HUES6 (cell line): ENCODE data around the gene RBPJ.

Experiments used
- H3K27ac ChIP-seq: 2 replicates; pipeline ENCODE4 v1.7.0; 2013; ENCODE audit warnings: low read depth, mild to moderate bottlenecking, low read length, inconsistent platforms
- H3K27me3 ChIP-seq: 2 replicates; pipeline ENCODE4 v1.6.1; 2013; ENCODE audit warnings: low read length; ENCODE audit not compliant: control insufficient read depth, insufficient read depth
- H3K36me3 ChIP-seq: 2 replicates; pipeline ENCODE4 v1.6.1; 2013; ENCODE audit warnings: low read length; ENCODE audit not compliant: control insufficient read depth, insufficient read depth
- H3K4me1 ChIP-seq: 2 replicates; pipeline ENCODE4 v1.6.1; 2013; ENCODE audit warnings: low read length; ENCODE audit not compliant: control insufficient read depth, insufficient read depth
- H3K4me3 ChIP-seq: 2 replicates; pipeline ENCODE4 v1.5.1; 2013; ENCODE audit warnings: low read depth, low read length
- H3K9ac ChIP-seq: one replicate; pipeline ENCODE4 v1.6.1; 2013; ENCODE audit warnings: mild to moderate bottlenecking, low read length
- H3K9me3 ChIP-seq: 2 replicates; pipeline ENCODE4 v1.6.1; 2013; ENCODE audit warnings: low read depth, low read length; ENCODE audit not compliant: control insufficient read depth, insufficient read depth

Gene RBPJ

DNA sequence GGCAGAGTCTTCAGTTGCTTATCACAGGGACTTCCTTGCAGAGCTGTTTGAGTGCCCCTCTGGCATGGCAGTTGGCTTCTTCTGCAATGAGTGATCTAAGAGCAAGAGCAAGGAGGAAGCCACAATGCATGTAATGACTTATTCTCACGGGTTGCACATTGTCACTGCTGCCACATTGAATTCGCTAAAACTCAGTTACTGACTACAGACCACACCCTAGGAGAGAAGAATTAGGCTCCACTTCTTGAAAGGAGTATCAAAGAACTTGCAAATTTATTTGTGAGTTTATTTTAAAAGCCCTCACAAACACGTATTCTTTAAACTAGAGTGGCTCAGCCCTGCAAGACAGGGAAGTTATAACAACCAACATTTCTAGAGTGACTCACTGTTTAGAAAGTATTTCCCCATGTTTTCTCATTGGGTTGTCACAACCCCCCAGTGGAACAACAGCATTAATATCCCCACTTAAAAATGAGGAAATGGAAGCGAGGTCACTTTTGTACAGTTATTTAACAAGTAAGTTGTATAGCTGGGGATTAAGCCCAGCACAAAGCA lies 32.4 kb upstream of the RBPJ start:
- Histone ChIP-seq H3K9me3 (no peaks in the 10 kb centered on the region), H3K27ac (no peak overlapping the region), H3K36me3 (no peaks in the 10 kb centered on the region), H3K4me1 (peaks cover 6% of the 10 kb centered on the region), H3K9ac (no peak overlapping the region), H3K27me3 (no peaks in the 10 kb centered on the region), H3K4me3 (no peak overlapping the region)

DNA sequence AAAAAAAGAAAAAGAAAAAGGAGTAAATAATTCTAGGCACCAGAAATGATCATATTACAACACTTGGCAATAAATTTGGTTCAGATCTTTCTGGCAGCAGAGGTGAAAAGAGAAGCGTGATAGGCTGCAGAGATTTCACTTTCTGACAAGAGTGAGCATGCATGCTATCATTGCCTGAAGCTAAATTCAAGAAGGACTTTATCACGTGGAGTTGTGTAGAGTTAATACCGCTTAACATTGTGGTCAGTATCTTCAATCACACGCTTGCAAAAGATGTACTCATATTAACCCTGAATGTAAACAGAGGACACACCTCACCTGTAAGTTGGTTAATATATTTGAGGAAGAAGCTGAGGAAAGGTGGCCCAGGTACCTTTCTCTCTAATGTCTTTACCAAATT lies 31.4 kb upstream of the RBPJ start:
- H3K4me1 ChIP-seq: peaks cover 6% of the 10 kb centered on the region
- no peak overlapping the region for H3K4me3 ChIP-seq
- no peak overlapping the region for H3K9ac ChIP-seq

DNA sequence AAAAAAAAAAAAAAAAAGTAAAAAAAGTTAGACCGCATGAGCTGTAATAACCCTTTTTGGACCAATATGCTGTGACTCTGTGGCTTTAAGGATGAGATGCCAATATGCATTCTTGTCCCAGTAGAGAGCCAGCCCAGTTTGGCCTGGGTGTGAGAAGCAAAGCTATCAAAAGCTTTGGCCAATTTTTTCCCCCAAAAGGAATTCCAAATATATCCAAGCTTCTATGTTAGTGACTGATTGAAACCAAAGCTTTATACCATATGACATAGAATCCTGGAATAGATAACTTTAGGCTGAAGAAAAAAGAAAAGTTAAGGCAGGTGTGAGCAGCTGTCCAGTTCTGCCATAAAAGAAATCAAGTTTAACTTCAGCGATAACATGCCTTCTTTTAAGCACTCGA lies 30.5 kb upstream of the RBPJ start:
- Histone ChIP-seq H3K4me3 (no peak overlapping the region), H3K36me3 (no peaks in the 10 kb centered on the region), H3K9me3 (no peaks in the 10 kb centered on the region), H3K27ac (no peak overlapping the region), H3K4me1 (peaks cover 6% of the 10 kb centered on the region), H3K9ac (no peak overlapping the region), H3K27me3 (no peaks in the 10 kb centered on the region)

More for the DNA sequence above, 31.4 kb upstream of the RBPJ start:
- Histone ChIP-seq H3K27me3 (no peaks in the 10 kb centered on the region), H3K36me3 (no peaks in the 10 kb centered on the region), H3K27ac (no peak overlapping the region), H3K9me3 (no peaks in the 10 kb centered on the region)

DNA sequence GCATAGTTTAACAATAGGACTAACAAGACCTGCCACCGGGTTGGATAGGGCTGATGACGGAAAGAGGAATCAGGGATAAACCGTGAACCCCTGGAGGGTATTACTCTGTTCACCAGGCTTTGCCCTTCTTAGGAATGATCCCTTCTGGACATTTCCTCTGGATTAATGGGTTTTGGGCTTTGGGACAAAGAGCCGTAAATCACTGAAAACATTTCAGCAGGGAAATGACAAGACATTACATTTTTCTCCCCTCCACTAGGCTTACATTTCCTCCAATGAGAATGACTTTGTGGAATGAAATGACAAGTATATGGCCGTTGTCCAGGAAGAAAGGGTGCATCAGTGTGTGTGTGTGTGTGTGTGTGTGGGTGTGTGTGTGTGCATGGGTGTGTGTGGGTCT lies 25.9 kb upstream of the RBPJ start:
- H3K9ac ChIP-seq: no peak overlapping the region
- no peak overlapping the region for H3K27ac ChIP-seq
- no peak overlapping the region for H3K4me3 ChIP-seq
- H3K9me3 ChIP-seq: no peaks in the 10 kb centered on the region
- H3K36me3 ChIP-seq: no peaks in the 10 kb centered on the region
- H3K4me1 ChIP-seq: peaks cover 31% of the 10 kb centered on the region
- no peaks in the 10 kb centered on the region for H3K27me3 ChIP-seq

DNA sequence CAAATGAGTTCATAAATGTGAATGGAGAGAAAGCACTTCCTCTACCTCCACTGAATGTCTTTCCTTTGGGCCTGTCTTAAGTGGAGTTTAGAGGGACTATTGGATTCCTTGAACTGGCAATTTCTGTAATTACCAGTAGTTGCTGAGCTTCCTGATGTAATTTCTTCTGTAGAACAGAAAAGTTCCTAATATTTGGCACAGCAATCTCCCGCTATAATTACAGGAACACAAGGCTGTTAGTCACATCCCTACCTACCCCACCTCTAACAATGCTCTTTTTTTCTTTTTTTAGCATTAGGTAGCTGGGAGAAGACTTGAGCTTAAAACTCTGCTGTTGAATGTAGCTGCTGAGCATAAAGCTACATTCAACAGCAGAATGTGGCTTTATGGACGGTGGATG lies 24.8 kb upstream of the RBPJ start:
- Histone ChIP-seq H3K36me3 (no peaks in the 10 kb centered on the region), H3K9ac (no peak overlapping the region), H3K4me3 (no peak overlapping the region), H3K27me3 (no peaks in the 10 kb centered on the region), H3K4me1 (peaks cover 43% of the 10 kb centered on the region), H3K9me3 (no peaks in the 10 kb centered on the region), H3K27ac (no peak overlapping the region)

DNA sequence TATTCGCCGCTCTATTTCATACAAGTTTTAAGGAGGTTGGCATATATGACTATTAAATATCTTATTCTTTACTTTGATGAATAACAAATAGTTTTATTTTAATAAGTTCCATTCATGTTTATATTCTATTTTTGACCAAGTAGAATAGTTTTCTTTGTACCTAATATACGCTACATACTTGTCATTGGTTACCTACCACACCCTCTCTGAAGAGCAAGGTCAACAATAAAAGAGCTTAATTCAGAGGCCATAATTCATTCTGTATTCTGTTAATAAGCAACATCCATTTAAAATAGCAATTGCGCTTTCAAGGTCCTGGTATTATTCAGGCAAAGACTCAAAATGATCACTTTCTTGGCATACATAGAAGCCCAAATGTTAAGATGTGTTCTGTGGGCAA lies 24.3 kb upstream of the RBPJ start:
- Histone ChIP-seq H3K27ac (0 out of 2 replicates have a peak overlapping the region, but pooled peaks have one; percentile 39), H3K4me3 (no peak overlapping the region), H3K36me3 (no peaks in the 10 kb centered on the region), H3K9me3 (no peaks in the 10 kb centered on the region), H3K4me1 (peaks cover 44% of the 10 kb centered on the region), H3K9ac (no peak overlapping the region), H3K27me3 (no peaks in the 10 kb centered on the region)

DNA sequence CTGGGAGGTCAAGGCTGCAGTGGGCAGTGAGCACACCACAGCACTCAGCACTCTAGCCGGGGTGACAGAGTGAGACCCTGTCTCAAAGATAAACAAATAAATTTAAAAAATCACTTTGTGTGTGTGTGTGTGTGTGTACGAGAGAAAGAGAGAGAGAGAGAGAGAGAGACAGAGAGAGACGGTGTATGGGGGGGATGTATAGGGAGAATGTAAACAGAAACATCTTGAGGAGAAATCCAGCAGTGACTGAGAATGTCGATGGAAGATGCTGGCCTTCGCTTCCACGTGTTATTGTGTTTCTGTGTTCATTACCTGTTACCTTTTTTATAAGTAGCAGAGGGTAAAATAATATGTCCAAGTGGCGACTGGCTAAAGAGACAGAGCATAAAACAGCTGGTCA lies 23.6 kb upstream of the RBPJ start:
- Histone ChIP-seq H3K4me1 (peaks cover 44% of the 10 kb centered on the region), H3K27me3 (no peaks in the 10 kb centered on the region), H3K9ac (no peak overlapping the region), H3K4me3 (no peak overlapping the region), H3K9me3 (no peaks in the 10 kb centered on the region), H3K36me3 (no peaks in the 10 kb centered on the region), H3K27ac (peak overlapping the region; percentile 39)

DNA sequence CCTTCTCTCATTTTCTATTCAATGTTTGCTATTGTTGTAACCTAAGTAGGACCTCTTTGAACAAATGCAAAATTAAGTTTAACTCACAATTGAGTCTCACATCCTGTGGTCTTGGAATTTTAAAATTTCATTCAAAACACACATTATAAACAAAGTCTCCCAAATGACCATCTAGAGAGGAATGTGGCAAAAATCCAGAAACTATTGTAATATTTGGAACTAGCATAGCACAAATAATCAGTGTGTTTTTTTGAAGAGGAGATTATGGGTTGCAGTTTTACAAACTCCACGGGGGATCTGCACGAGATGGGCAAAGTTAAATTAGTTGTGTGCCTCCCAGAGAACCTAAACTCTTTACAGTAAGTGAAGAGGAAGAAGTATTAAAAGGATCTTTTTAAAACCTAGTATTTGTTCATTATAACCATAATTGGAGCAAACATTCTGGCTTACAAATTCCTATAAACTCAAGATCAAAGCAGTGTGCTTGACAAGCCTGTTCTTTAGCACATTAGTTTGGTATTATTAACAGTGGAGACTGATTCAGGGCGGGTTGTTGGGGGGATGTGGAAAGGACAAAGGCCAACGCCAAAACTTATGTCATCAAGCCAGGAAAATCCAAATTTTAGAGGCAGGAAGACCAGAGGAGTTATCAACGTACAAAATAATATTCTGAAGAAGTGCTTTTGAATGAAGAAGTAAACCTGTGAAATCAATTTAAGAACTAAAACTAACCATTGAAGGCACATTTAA lies 22.4 kb upstream of the RBPJ start:
- no peaks in the 10 kb centered on the region for H3K36me3 ChIP-seq
- H3K27me3 ChIP-seq: no peaks in the 10 kb centered on the region
- H3K4me3 ChIP-seq: peak overlapping the region; percentile 5; the same call in 1 of the 2 replicates
- H3K27ac ChIP-seq: peak overlapping the region; percentile 95
- peaks cover 44% of the 10 kb centered on the region for H3K4me1 ChIP-seq
- peak overlapping the region; percentile 3 for H3K9ac ChIP-seq
- H3K9me3 ChIP-seq: no peaks in the 10 kb centered on the region

DNA sequence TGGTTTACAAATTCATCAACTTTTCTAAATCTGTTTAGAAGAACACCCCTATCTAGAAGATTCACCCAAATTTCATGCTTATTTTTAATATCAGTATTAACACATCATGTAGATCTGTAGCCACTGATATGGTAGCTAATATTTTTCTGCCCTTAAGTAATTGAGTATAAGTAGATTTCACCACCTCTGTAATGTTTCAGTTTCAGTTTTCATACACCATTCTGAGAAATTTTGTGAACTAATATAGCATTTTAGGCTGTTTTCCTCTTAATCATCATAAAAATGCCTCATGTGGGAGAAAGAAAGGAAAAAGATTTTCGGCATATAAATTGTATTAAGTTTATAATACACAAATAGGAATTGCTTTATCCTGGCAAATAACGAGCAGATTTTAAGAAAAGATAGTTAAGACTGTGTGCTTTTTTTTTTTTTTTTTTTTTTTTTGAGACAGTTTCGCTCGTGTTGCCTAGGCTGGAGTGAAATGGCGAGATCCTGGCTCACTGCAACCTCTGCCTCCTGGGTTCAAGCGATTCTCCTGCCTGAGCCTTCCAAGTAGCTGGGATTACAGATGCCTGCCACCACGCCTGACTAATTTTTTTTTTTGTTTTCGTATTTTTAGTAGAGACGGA lies 21.4 kb upstream of the RBPJ start:
- Histone ChIP-seq H3K9ac (peak overlapping the region; percentile 61), H3K27ac (peak overlapping the region; percentile 95), H3K9me3 (no peaks in the 10 kb centered on the region), H3K27me3 (no peaks in the 10 kb centered on the region), H3K4me1 (peaks cover 44% of the 10 kb centered on the region), H3K4me3 (no peak overlapping the region), H3K36me3 (no peaks in the 10 kb centered on the region)

DNA sequence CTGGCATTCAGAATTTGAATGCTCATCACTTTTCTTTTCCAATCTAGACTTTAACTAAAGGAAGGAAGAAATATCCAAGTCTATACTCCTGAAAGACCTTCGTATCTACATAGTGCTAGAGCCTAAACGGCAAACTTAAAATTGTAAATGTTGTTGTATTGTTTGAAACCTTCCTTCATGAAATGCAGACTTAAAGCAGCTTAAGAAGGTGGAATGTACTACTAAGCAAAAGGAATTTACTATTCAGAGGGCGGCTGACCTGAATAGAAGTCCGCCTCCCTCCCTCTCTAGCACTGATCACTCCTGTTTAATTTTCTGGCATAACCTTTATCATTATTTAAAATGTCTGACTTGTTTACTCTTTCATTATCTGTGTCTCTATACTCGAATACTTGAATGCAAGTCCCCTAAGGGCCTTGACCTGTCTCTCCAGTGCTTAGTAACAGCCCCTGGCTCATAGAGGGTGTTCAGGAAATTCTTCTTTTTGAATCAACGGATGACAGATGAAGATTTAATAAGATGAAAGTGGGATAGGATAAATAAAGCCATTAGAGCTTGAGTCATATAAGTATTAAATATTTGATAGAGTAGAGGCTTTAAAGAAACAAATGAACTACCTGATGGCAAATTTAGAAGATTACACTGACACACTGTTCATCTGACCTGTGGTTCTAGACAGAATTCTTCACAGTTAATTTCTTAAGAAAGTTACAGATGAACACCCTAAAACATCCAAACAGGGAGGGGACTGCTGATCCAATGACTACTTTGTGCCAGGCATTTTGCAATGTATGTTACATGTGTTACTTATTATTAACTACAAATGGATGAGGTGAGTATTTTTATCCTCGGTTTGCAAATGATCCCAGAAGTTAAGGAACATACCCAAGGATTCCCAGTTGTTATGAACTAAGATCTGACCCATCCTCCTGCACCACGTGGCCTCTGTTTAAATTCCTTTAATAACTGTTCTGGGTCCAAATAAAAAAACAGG lies 20.2 kb upstream of the RBPJ start:
- H3K9me3 ChIP-seq: no peaks in the 10 kb centered on the region
- peak overlapping the region; percentile 95 for H3K27ac ChIP-seq

More for the DNA sequence above, 20.2 kb upstream of the RBPJ start:
- Histone ChIP-seq H3K9ac (peak overlapping the region; percentile 61), H3K4me3 (no peak overlapping the region; the same call in 1 of the 2 replicates), H3K27me3 (no peaks in the 10 kb centered on the region), H3K4me1 (peaks cover 44% of the 10 kb centered on the region), H3K36me3 (no peaks in the 10 kb centered on the region)
